ENCODE measurements around the gene ZRSR2. TPM values are rescaled to one million over a fixed set of nuclear protein-coding genes. Genes with fewer than 3 reads are reported as not detected.

The ZRSR2 gene
- total RNA-seq, 1 donor from 2014 or later = 8.4 TPM

DNA sequence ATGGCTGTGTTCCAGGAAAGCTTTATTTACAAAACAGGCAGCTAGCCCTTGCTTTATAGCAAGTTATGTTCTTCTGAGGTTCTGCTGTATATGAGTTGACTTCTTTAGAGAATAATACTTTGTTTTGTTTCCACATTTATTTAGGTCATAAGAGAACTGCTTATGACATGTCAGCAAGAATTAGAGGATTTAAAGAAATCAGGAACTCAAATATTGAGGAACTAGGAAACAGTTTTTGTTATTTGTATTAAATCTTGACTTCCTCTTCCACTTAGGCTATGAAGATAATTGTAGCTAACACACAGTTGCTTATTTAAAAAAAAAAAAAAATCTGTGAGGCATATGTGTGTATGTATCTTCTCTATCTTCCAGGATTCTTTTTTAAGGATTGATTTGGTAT is 14.3 kb downstream of the ZRSR2 start:
- TF ChIP-seq, protein P1, sequence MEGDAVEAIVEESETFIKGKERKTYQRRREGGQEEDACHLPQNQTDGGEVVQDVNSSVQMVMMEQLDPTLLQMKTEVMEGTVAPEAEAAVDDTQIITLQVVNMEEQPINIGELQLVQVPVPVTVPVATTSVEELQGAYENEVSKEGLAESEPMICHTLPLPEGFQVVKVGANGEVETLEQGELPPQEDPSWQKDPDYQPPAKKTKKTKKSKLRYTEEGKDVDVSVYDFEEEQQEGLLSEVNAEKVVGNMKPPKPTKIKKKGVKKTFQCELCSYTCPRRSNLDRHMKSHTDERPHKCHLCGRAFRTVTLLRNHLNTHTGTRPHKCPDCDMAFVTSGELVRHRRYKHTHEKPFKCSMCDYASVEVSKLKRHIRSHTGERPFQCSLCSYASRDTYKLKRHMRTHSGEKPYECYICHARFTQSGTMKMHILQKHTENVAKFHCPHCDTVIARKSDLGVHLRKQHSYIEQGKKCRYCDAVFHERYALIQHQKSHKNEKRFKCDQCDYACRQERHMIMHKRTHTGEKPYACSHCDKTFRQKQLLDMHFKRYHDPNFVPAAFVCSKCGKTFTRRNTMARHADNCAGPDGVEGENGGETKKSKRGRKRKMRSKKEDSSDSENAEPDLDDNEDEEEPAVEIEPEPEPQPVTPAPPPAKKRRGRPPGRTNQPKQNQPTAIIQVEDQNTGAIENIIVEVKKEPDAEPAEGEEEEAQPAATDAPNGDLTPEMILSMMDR (IDR thresholded peaks at IDR 0.05; ENCODE audit: unreplicated experiment) = no peak
- H3K27me3 Mint-ChIP-seq (ENCODE audit: unreplicated experiment) = no peaks in the 10 kb centered on the region
- H3K36me3 Mint-ChIP-seq (ENCODE audit: low read depth, unreplicated experiment) = peaks cover 12% of the 10 kb centered on the region
- no peak for DNase-seq (ENCODE audit: low spot score)
- H3K9me3 Mint-ChIP-seq (ENCODE audit: unreplicated experiment) = no peaks in the 10 kb centered on the region
- no peaks in the 10 kb centered on the region for H3K4me1 Mint-ChIP-seq (ENCODE audit: unreplicated experiment)
- H3K27ac Mint-ChIP-seq (ENCODE audit: unreplicated experiment) = no peak overlapping the region
- no peak overlapping the region for H3K4me3 Mint-ChIP-seq (ENCODE audit: unreplicated experiment)

DNA sequence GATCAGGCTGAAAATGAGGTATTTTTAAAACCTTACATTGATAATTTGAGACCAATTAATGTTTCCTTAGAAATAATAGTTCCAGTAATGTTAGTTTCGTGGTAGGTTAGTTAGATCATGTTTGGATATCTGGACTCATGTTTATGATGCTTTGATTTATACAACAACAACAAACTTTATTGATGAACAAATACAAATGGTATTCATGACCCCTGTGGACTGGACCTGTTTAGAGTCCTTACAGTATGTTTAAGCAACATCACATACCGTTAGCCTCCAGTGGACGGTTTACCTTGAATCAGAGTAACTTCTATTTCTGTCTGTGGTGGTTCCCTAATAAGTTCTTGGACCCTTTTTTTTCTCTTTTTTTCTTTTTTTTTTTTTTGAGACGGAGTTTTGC is 18.0 kb downstream of the ZRSR2 start:
- no peak overlapping the region for H3K4me3 Mint-ChIP-seq (ENCODE audit: unreplicated experiment)
- DNase-seq (ENCODE audit: low spot score) = no peak
- TF ChIP-seq, protein P1 (IDR thresholded peaks at IDR 0.05; ENCODE audit: unreplicated experiment) = no peak
- no peaks in the 10 kb centered on the region for H3K9me3 Mint-ChIP-seq (ENCODE audit: unreplicated experiment)
- no peaks in the 10 kb centered on the region for H3K4me1 Mint-ChIP-seq (ENCODE audit: unreplicated experiment)
- no peak overlapping the region for H3K27ac Mint-ChIP-seq (ENCODE audit: unreplicated experiment)
- H3K36me3 Mint-ChIP-seq (ENCODE audit: low read depth, unreplicated experiment) = peaks cover 17% of the 10 kb centered on the region
- no peaks in the 10 kb centered on the region for H3K27me3 Mint-ChIP-seq (ENCODE audit: unreplicated experiment)

DNA sequence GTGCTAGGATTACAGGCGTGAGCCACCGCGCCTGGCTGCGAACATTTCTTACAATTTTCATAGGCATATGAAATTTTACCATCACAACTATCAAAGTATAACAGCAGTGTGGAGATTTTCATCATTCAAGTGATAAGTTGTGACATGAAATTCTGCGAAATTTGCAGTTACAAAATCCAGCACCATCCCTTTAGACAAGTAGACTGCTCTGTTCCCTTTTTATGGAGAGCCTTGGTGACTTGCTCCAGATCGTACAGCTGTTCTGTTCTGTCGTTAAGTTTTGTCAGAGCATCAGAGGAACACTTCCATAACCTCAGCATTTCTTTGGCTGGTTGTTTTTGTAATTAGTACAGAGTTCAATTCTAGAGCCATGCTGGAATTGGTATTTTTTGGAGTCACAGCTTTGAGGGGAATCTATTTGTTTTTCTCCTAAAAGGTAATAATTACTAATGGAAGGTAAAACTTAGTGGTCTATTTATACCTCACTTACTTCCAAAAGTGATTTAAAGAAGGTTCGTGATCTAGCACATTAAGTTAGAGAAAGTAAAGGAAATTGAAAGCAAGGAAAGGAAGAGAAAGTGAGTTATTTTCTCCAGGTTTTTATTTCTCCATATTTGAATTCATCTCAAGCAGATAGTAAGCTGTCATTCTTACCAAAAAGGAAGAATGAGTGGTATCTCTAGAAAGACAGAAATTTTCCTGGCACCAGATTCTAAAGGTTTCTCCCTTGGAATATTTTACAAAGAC is 22.1 kb downstream of the ZRSR2 start:
- H3K36me3 Mint-ChIP-seq (ENCODE audit: low read depth, unreplicated experiment) = peaks cover 7% of the 10 kb centered on the region
- H3K4me3 Mint-ChIP-seq (ENCODE audit: unreplicated experiment) = no peak overlapping the region
- TF ChIP-seq, protein P1 (IDR thresholded peaks at IDR 0.05; ENCODE audit: unreplicated experiment) = no peak
- no peaks in the 10 kb centered on the region for H3K4me1 Mint-ChIP-seq (ENCODE audit: unreplicated experiment)
- H3K27ac Mint-ChIP-seq (ENCODE audit: unreplicated experiment) = no peak overlapping the region
- no peak for DNase-seq (ENCODE audit: low spot score)
- H3K27me3 Mint-ChIP-seq (ENCODE audit: unreplicated experiment) = no peaks in the 10 kb centered on the region
- no peaks in the 10 kb centered on the region for H3K9me3 Mint-ChIP-seq (ENCODE audit: unreplicated experiment)

DNA sequence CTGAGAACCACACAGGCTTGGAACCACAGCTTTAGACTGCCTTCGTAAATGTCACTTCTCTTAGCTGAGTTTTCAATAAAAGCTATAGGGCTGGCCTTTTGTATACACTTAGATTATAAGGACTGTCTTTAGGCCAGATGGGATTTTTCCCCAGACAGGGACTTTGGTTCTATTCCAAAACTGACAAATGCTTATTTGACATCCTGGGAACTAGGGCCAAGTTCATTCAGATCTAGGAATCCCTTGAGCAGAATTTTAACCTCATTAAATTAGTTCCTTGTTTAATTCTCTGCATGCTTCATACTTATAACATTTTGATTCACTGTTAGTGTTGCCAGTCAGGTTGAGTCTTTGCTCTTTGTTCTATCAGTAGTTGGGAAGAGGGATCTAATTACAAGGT is 23.1 kb downstream of the ZRSR2 start:
- no peak for DNase-seq (ENCODE audit: low spot score)
- TF ChIP-seq, protein P1 (IDR thresholded peaks at IDR 0.05; ENCODE audit: unreplicated experiment) = no peak
- Mint-ChIP-seq H3K4me3 (ENCODE audit: unreplicated experiment) (no peak overlapping the region), H3K27me3 (ENCODE audit: unreplicated experiment) (no peaks in the 10 kb centered on the region), H3K9me3 (ENCODE audit: unreplicated experiment) (no peaks in the 10 kb centered on the region), H3K27ac (ENCODE audit: unreplicated experiment) (no peak overlapping the region), H3K36me3 (ENCODE audit: low read depth, unreplicated experiment) (peaks cover 11% of the 10 kb centered on the region), H3K4me1 (ENCODE audit: unreplicated experiment) (no peaks in the 10 kb centered on the region)

DNA sequence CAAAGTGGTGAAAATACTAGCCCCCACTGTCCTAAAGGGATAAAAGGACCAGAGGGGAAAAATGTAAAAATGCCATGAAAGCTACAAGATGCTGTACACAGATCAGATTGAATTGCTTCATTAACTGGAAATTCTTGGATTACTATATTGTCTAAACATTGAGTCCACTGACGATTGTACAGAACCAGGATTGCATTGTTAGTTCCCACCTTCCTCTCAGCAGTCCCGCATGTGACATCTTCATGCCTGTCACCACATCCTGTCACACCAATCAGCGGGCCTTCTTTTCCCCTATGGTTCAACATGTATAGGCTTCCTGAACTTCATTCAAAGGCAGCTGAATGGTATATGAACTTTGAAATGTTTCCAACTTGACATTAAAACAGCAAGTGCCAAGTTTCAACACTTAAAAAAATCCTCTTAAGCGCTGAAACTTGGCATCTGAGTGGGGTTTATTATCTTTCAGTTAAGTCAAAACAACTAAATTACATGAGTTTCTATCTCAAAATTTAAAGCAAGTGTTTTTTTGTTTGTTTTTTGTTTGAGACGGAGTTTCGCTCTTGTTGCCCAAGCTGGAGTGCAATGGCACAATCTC is 24.6 kb downstream of the ZRSR2 start:
- Mint-ChIP-seq H3K4me1 (ENCODE audit: unreplicated experiment) (no peaks in the 10 kb centered on the region), H3K27me3 (ENCODE audit: unreplicated experiment) (no peaks in the 10 kb centered on the region), H3K9me3 (ENCODE audit: unreplicated experiment) (no peaks in the 10 kb centered on the region), H3K4me3 (ENCODE audit: unreplicated experiment) (no peak overlapping the region), H3K27ac (ENCODE audit: unreplicated experiment) (no peak overlapping the region), H3K36me3 (ENCODE audit: low read depth, unreplicated experiment) (peaks cover 6% of the 10 kb centered on the region)
- DNase-seq (ENCODE audit: low spot score) = no peak
- TF ChIP-seq, protein P1 (IDR thresholded peaks at IDR 0.05; ENCODE audit: unreplicated experiment) = no peak
